ENCODE measurements around the gene SLC9C1.

DNA sequence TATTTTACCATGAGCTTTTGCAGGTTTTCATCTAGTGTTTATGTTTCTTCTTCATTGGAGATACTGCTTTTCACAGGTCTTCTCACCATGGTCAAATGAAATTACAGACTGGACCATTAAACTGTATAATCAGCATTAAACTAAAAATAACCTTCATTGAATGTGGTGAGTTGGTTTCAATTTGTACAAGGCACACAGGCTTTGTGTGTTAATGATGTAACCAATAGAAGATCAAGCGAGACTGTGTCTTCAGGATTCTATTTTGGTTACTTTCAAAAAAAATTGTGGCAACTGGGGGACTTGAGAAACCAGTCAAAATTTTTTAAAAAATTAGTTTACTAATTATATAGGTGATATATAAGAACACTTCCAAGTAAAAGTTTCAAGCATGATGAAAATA, 106.7 kb downstream of the SLC9C1 start:
- no peak for TF ChIP-seq POLR2A (IDR thresholded peaks at IDR 0.05; ENCODE audit: borderline replicate concordance, extremely low read depth, insufficient read depth, insufficient read length)
- TF ChIP-seq, protein P1, sequence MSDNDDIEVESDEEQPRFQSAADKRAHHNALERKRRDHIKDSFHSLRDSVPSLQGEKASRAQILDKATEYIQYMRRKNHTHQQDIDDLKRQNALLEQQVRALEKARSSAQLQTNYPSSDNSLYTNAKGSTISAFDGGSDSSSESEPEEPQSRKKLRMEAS (IDR thresholded peaks at IDR 0.05) = no peak
- no peak for TF ChIP-seq EZH2phosphoT487 (IDR thresholded peaks at IDR 0.05; ENCODE audit: borderline replicate concordance)
- TF ChIP-seq, protein P2, sequence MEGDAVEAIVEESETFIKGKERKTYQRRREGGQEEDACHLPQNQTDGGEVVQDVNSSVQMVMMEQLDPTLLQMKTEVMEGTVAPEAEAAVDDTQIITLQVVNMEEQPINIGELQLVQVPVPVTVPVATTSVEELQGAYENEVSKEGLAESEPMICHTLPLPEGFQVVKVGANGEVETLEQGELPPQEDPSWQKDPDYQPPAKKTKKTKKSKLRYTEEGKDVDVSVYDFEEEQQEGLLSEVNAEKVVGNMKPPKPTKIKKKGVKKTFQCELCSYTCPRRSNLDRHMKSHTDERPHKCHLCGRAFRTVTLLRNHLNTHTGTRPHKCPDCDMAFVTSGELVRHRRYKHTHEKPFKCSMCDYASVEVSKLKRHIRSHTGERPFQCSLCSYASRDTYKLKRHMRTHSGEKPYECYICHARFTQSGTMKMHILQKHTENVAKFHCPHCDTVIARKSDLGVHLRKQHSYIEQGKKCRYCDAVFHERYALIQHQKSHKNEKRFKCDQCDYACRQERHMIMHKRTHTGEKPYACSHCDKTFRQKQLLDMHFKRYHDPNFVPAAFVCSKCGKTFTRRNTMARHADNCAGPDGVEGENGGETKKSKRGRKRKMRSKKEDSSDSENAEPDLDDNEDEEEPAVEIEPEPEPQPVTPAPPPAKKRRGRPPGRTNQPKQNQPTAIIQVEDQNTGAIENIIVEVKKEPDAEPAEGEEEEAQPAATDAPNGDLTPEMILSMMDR (IDR thresholded peaks at IDR 0.05 in 2 of 3, conservative IDR thresholded peaks at IDR 0.05 in 1 of 3; ENCODE audit: borderline replicate concordance in 1 of 3, insufficient read depth in 1 of 3, low read depth in 2 of 3, low read length in 2 of 3) = no peak
- TF ChIP-seq SP1 (IDR thresholded peaks at IDR 0.05; ENCODE audit: low read depth) = no peak
- TF ChIP-seq SIN3A (IDR thresholded peaks at IDR 0.05; ENCODE audit: low read depth) = no peak
- TF ChIP-seq SRF (IDR thresholded peaks at IDR 0.05; ENCODE audit: low read depth) = no peak
- no peak for TF ChIP-seq FOSL1 (IDR thresholded peaks at IDR 0.05; ENCODE audit: low read depth)
- no peak for TF ChIP-seq EGR1 (IDR thresholded peaks at IDR 0.05; ENCODE audit: low read depth)
- no peak for TF ChIP-seq TCF7L2 (IDR thresholded peaks at IDR 0.05; ENCODE audit: borderline replicate concordance, extremely low read depth, insufficient read depth, insufficient read length)
- TF ChIP-seq EZH2 (IDR thresholded peaks at IDR 0.05) = no peak
- TF ChIP-seq, protein P3, sequence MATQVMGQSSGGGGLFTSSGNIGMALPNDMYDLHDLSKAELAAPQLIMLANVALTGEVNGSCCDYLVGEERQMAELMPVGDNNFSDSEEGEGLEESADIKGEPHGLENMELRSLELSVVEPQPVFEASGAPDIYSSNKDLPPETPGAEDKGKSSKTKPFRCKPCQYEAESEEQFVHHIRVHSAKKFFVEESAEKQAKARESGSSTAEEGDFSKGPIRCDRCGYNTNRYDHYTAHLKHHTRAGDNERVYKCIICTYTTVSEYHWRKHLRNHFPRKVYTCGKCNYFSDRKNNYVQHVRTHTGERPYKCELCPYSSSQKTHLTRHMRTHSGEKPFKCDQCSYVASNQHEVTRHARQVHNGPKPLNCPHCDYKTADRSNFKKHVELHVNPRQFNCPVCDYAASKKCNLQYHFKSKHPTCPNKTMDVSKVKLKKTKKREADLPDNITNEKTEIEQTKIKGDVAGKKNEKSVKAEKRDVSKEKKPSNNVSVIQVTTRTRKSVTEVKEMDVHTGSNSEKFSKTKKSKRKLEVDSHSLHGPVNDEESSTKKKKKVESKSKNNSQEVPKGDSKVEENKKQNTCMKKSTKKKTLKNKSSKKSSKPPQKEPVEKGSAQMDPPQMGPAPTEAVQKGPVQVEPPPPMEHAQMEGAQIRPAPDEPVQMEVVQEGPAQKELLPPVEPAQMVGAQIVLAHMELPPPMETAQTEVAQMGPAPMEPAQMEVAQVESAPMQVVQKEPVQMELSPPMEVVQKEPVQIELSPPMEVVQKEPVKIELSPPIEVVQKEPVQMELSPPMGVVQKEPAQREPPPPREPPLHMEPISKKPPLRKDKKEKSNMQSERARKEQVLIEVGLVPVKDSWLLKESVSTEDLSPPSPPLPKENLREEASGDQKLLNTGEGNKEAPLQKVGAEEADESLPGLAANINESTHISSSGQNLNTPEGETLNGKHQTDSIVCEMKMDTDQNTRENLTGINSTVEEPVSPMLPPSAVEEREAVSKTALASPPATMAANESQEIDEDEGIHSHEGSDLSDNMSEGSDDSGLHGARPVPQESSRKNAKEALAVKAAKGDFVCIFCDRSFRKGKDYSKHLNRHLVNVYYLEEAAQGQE (IDR thresholded peaks at IDR 0.05; ENCODE audit: low read depth) = no peak
- TF ChIP-seq POLR2AphosphoS5 (IDR thresholded peaks at IDR 0.05; ENCODE audit: low read depth, low read length) = no peak

Data from HCT116 (cell line).